ENCODE measurements around the gene NEU2. TPM values are rescaled to one million over a fixed set of nuclear protein-coding genes. Genes with fewer than 3 reads are reported as not detected.

The NEU2 gene
- total and polyA plus RNA-seq, 10 of the 15 experiments (the other 5 are each of a cell fraction or from before 2014, with no cell fraction given): not detected

- TF ChIP-seq, protein P1, sequence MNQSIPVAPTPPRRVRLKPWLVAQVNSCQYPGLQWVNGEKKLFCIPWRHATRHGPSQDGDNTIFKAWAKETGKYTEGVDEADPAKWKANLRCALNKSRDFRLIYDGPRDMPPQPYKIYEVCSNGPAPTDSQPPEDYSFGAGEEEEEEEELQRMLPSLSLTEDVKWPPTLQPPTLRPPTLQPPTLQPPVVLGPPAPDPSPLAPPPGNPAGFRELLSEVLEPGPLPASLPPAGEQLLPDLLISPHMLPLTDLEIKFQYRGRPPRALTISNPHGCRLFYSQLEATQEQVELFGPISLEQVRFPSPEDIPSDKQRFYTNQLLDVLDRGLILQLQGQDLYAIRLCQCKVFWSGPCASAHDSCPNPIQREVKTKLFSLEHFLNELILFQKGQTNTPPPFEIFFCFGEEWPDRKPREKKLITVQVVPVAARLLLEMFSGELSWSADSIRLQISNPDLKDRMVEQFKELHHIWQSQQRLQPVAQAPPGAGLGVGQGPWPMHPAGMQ (IDR thresholded peaks at IDR 0.05; ENCODE audit: borderline replicate concordance): no peak
- no peak for TF ChIP-seq ATF3 (IDR thresholded peaks at IDR 0.05; ENCODE audit: borderline replicate concordance, extremely low read depth, low read depth, low read length)
Observed at GRCh38 chr2:233068762-233069418, 36.4 kb downstream of the NEU2 start (continued).

DNA sequence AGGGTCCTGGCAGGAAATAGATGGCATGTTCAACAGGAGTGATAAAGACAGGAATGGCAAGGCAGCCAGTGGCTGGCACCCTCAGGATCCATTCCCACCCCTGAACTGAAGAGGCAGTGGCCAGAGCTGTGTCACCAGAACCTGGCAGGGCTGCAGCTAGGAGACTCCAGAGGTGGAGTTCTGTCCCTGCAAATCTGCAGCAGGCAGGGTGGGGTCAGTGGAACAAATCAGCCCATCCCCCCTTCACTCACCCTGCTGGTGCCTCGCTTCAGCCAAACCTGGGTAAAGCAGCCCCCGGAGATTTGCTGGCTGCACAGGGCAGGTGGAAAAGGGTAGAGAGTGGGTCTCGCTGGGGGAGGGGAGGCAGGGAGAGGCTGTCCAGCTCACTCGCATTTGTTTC, 40.4 kb downstream of the NEU2 start:
- WGBS (ENCODE audit: insufficient coverage, insufficient replicate concordance, low lambda C conversion rate, missing lambda C conversion rate): 41% methylated on average over 4 of the region's 4 CpGs
- Histone ChIP-seq H3K27me3 (replicated peaks in 1 of 2; ENCODE audit: control insufficient read depth in 2 of 2, insufficient read depth in 2 of 2, low read length in 1 of 2) (no peaks in the 10 kb centered on the region), H4K20me1 (ENCODE audit: control insufficient read depth, insufficient read depth) (no peaks in the 10 kb centered on the region; the same call in 1 of the 2 replicates), H2AFZ (ENCODE audit: control insufficient read depth, low read depth, low read length) (no peak overlapping the region), H3K9ac (ENCODE audit: control insufficient read depth, insufficient read depth, low read length) (no peak overlapping the region), H3K79me2 (ENCODE audit: control insufficient read depth, insufficient read depth, low read length) (peaks cover 88% of the 10 kb centered on the region), H3K27ac (ENCODE audit: control insufficient read depth, insufficient read depth) (peak overlapping the region; percentile 52), H3K36me3 (ENCODE audit: control insufficient read depth in 2 of 2, insufficient read depth in 2 of 2, low read length in 1 of 2) (peaks cover 4 to 26% of the 10 kb centered on the region in 2 experiments), H3K4me3 (no peak overlapping the region; the same call in 1 of the 2 replicates), H3K4me1 (ENCODE audit: control insufficient read depth, insufficient read depth, low read length) (peaks cover 66% of the 10 kb centered on the region), H3K9me3 (replicated peaks; ENCODE audit: control insufficient read depth, insufficient read depth, low read length) (peaks cover 7% of the 10 kb centered on the region; the same call in 2 of the 3 replicates), H3K4me2 (ENCODE audit: control insufficient read depth, insufficient read depth) (peak overlapping the region; percentile 51)
- DNase-seq (ENCODE audit: low read depth, low spot score) (no peak), ATAC-seq (no peak), FAIRE-seq (no peak)
- intact Hi-C loops (cut with micrococcal nuclease; ENCODE audit: unreplicated experiment) (no loop called here), in situ Hi-C loops (cut with MboI) (no loop called here)
- BruUV-seq (replicated peaks): no TSS peak
- SMC1A ChIA-PET (ENCODE audit: uncharacterized antibody, unreplicated experiment): interaction anchor here (0.9 to 17.9 kb wide), 5 partner anchors 8 to 36 kb away, joined by 3 to 351 read pairs (median 4); partner anchors contain the start of gene INPP5D
- RAD21 ChIA-PET (ENCODE audit: unreplicated experiment): interaction anchor here (0.7 kb wide), 2 partner anchors 27 to 178 kb away, joined by 5 read pairs; no protein-coding TSS in a partner anchor
- POLR2A ChIA-PET: interaction anchor here (0.7 to 1.4 kb wide), 5 partner anchors 10 to 29 kb away, joined by 3 to 9 read pairs (median 7); partner anchors contain the start of gene INPP5D
- CTCF ChIA-PET: interaction anchor here (0.7 to 1.7 kb wide), 2 partner anchors 10 to 12 kb away, joined by 3 to 7 read pairs; no protein-coding TSS in a partner anchor
- TF ChIP-seq MEF2A (IDR thresholded peaks at IDR 0.05; ENCODE audit: insufficient read depth, low read depth, low read length) (no peak), ZNF24 (IDR thresholded peaks at IDR 0.05) (no peak), RB1 (IDR thresholded peaks at IDR 0.05; ENCODE audit: borderline replicate concordance) (no peak), CBX3 (IDR thresholded peaks at IDR 0.05; ENCODE audit: borderline replicate concordance, low read depth) (no peak), KLF5 (IDR thresholded peaks at IDR 0.05; ENCODE audit: partially characterized antibody) (no peak), NFYA (IDR thresholded peaks at IDR 0.05; ENCODE audit: borderline replicate concordance, low read depth, low read length) (no peak), GABPA (IDR thresholded peaks at IDR 0.05; ENCODE audit: low read depth) (no peak), LARP7 (IDR thresholded peaks at IDR 0.05) (no peak), PAX8 (IDR thresholded peaks at IDR 0.05) (no peak), SMAD1 (IDR thresholded peaks at IDR 0.05; ENCODE audit: low read depth, partially characterized antibody) (no peak), KAT2A (conservative IDR thresholded peaks at IDR 0.05; ENCODE audit: control insufficient read depth, low read depth, low read length) (no peak), CBX5 (IDR thresholded peaks at IDR 0.05; ENCODE audit: low read depth) (no peak), CHD4 (IDR thresholded peaks at IDR 0.05) (no peak), HDAC6 (IDR thresholded peaks at IDR 0.05; ENCODE audit: unreplicated experiment) (no peak)
- TF ChIP-seq, protein P2, sequence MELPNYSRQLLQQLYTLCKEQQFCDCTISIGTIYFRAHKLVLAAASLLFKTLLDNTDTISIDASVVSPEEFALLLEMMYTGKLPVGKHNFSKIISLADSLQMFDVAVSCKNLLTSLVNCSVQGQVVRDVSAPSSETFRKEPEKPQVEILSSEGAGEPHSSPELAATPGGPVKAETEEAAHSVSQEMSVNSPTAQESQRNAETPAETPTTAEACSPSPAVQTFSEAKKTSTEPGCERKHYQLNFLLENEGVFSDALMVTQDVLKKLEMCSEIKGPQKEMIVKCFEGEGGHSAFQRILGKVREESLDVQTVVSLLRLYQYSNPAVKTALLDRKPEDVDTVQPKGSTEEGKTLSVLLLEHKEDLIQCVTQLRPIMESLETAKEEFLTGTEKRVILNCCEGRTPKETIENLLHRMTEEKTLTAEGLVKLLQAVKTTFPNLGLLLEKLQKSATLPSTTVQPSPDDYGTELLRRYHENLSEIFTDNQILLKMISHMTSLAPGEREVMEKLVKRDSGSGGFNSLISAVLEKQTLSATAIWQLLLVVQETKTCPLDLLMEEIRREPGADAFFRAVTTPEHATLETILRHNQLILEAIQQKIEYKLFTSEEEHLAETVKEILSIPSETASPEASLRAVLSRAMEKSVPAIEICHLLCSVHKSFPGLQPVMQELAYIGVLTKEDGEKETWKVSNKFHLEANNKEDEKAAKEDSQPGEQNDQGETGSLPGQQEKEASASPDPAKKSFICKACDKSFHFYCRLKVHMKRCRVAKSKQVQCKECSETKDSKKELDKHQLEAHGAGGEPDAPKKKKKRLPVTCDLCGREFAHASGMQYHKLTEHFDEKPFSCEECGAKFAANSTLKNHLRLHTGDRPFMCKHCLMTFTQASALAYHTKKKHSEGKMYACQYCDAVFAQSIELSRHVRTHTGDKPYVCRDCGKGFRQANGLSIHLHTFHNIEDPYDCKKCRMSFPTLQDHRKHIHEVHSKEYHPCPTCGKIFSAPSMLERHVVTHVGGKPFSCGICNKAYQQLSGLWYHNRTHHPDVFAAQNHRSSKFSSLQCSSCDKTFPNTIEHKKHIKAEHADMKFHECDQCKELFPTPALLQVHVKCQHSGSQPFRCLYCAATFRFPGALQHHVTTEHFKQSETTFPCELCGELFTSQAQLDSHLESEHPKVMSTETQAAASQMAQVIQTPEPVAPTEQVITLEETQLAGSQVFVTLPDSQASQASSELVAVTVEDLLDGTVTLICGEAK (IDR thresholded peaks at IDR 0.05; ENCODE audit: borderline replicate concordance): no peak
